Sigmoid colon (tissue), 7 donors: Measurements from ENCODE around the gene ZNF507. TPM values are rescaled to one million over a fixed set of nuclear protein-coding genes. Genes with fewer than 3 reads are reported as not detected.

ENCODE experiments used
- DNase-seq: peaks from one replicate; pipeline ENCODE4 v3.0.0-alpha.2; 2019
- H3K27ac ChIP-seq, 4 donors: fragments of 200-600 bp; sonication (generic); one replicate each; pipeline ENCODE4 v1.5.1; 2016 to 2019; ENCODE audit warnings: mild to moderate bottlenecking in 1 of 4
- H3K27me3 ChIP-seq, 3 donors: fragments of 200-600 bp; sonication (generic); one replicate each; pipeline ENCODE4 v1.5.1; 2019; ENCODE audit warnings: mild to moderate bottlenecking in 1 of 3
- H3K36me3 ChIP-seq, 4 donors: fragments of 200-600 bp; sonication (generic); one replicate each; pipeline ENCODE4 v1.5.1; 2016 to 2019
- H3K4me1 ChIP-seq, 4 donors: fragments of 200-600 bp; sonication (generic); one replicate each; pipeline ENCODE4 v1.5.1; 2017 to 2019
- H3K4me3 ChIP-seq, 4 donors: fragments of 200-600 bp; sonication (generic); one replicate each; pipeline ENCODE4 v1.5.1; 2017 to 2019; ENCODE audit warnings: mild to moderate bottlenecking in 2 of 4, moderate library complexity in 1 of 4
- H3K9me3 ChIP-seq, 4 donors: fragments of 200-600 bp in 3 of 4; sonication (generic) in 3 of 4; one replicate each; pipeline versions ENCODE4 v1.5.1 to v1.6.1; 2013 to 2019
- EP300 ChIP-seq, 4 donors: sonication (generic); formaldehyde crosslinking; IDR thresholded peaks; one replicate each; pipeline ENCODE4 v1.6.1; 2017; ENCODE audit warnings: antibody characterized with exemption in 4 of 4
- POLR2A ChIP-seq, 2 donors: fragments of 450-650 bp; IDR thresholded peaks; one replicate each; pipeline ENCODE4 v1.6.1; 2016; ENCODE audit warnings: antibody characterized with exemption in 2 of 2, mild to moderate bottlenecking in 2 of 2, moderate library complexity in 2 of 2
- POLR2AphosphoS5 ChIP-seq, 4 donors: sonication (generic); formaldehyde crosslinking; IDR thresholded peaks; one replicate each; pipeline ENCODE4 v1.6.1; 2017; ENCODE audit warnings: antibody characterized with exemption in 4 of 4
- WGBS, 2 donors: extraction: QIAGEN DNeasy Blood & Tissue Kit; methylation state at CpG; one replicate each; pipeline ENCODE4 v1.1.7; 2013; 5-methylcytosine and 5-hydroxymethylcytosine counted together
- intact Hi-C: fragments of 100-400 bp; cut with DNase I; formaldehyde crosslinking; loops from one replicate; pipeline ENCODE4 v1.15.1; 2023
- polyA plus RNA-seq, 3 donors: library from polyadenylated mRNA; stranded (reverse); fragments of 200-250 nt; gene quantifications; one replicate each; pipeline ENCODE4 v1.2.3, GENCODE V29; 2013
- total RNA-seq, 4 donors: library from RNA; depleted of rRNA; stranded (reverse); fragments of >200 nt; gene quantifications; one replicate each; pipeline ENCODE4 v1.1.0, GENCODE V29; 2016
- TF ChIP-seq, protein P1 (sequence below), 4 experiments: fragments of 450-650 bp in 3 of 4; fragments of 200-600 bp in 1 of 4; IDR thresholded peaks; one replicate each; pipeline ENCODE4 v1.5.1; 2016 to 2019; ENCODE audit warnings: antibody characterized with exemption in 4 of 4, mild to moderate bottlenecking in 3 of 4, moderate library complexity in 2 of 4
- donor health status: healthy with polysubstance abuse.
- donor health status: Bipolar disorder and iron deficiency.
- donor health status: healthy.

ZNF507 gene
- total and polyA plus RNA-seq, 7 donors, result 2.1 to 27.1 (median 19.3) TPM

DNA sequence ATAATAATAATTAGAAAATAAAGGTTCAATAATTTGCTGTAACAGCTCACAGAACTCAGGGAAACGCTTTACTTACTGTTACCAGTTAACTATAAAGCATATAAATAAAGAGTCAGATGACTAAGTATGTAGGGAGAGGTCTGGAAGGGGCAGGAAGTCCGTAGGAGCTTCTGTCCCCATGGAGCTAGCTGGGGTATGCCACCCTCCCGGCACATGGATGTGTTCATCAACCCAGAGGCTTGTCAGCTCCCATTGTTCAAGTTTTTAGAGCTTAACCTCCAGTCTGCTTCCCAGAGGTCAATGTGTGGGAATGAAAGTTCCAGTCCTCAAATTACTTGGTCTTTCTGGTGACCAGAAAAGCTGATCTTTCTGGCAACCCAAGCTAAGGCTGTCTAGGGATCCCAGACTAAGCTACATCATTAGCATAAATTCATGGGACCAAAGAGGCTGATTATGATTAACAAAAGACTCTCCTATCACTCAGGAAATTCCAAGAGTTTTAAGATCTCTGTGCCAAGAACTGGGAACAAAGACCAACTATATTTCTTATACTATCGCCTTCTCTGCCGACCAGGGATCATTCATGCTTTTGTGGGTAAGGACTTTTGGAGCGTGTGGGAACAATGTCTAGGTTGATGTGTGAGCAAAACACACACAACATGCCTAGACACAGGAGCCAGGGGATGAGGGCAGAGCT is 31.7 kb upstream of the ZNF507 start:
- Histone ChIP-seq H3K9me3 (no peaks in the 10 kb centered on the region), H3K27ac (no peak overlapping the region), H3K4me1 (no peaks in the 10 kb centered on the region), H3K27me3 (no peaks in the 10 kb centered on the region), H3K36me3 (no peaks in the 10 kb centered on the region), H3K4me3 (no peak overlapping the region)
- WGBS, 2 donors, result 62 to 71% methylated on average over 6 of the region's 6 CpGs
- DNase-seq, result no peak
- intact Hi-C loops, result no loop called here
- TF ChIP-seq, protein P1, sequence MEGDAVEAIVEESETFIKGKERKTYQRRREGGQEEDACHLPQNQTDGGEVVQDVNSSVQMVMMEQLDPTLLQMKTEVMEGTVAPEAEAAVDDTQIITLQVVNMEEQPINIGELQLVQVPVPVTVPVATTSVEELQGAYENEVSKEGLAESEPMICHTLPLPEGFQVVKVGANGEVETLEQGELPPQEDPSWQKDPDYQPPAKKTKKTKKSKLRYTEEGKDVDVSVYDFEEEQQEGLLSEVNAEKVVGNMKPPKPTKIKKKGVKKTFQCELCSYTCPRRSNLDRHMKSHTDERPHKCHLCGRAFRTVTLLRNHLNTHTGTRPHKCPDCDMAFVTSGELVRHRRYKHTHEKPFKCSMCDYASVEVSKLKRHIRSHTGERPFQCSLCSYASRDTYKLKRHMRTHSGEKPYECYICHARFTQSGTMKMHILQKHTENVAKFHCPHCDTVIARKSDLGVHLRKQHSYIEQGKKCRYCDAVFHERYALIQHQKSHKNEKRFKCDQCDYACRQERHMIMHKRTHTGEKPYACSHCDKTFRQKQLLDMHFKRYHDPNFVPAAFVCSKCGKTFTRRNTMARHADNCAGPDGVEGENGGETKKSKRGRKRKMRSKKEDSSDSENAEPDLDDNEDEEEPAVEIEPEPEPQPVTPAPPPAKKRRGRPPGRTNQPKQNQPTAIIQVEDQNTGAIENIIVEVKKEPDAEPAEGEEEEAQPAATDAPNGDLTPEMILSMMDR (IDR thresholded peaks at IDR 0.05), result no peak
- no peak for TF ChIP-seq POLR2AphosphoS5 (IDR thresholded peaks at IDR 0.05)
- no peak for TF ChIP-seq POLR2A (IDR thresholded peaks at IDR 0.05)

DNA sequence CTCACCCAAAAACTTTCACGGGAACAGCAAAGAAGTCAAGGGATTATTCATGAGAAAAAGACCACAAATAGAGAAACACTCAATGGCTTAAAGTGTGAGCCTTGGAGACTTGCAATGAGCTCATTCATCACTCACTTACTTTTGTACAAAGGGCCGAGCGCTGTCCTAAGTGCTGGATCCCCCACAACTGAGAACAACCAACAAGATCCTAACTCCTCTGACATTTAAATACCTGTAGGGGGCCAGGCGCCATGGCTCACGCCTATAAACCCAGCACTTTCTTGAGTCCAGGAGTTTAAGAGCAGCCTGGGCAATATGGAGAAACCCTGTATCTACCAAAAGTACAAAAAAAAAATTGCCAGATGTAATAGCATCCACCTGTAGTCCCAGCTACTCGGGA is 29.4 kb upstream of the ZNF507 start:
- TF ChIP-seq, protein P1 (IDR thresholded peaks at IDR 0.05), result no peak
- TF ChIP-seq POLR2A (IDR thresholded peaks at IDR 0.05) (no peak), POLR2AphosphoS5 (IDR thresholded peaks at IDR 0.05) (no peak), EP300 (IDR thresholded peaks at IDR 0.05) (no peak)
- Histone ChIP-seq H3K9me3 (no peaks in the 10 kb centered on the region), H3K4me1 (no peaks in the 10 kb centered on the region), H3K27ac (no peak overlapping the region), H3K27me3 (no peaks in the 10 kb centered on the region), H3K36me3 (no peaks in the 10 kb centered on the region), H3K4me3 (no peak overlapping the region)
- intact Hi-C loops, result no loop called here
- 81 to 86% methylated on average over 6 of the region's 6 CpGs for WGBS, 2 donors
- DNase-seq, result no peak

DNA sequence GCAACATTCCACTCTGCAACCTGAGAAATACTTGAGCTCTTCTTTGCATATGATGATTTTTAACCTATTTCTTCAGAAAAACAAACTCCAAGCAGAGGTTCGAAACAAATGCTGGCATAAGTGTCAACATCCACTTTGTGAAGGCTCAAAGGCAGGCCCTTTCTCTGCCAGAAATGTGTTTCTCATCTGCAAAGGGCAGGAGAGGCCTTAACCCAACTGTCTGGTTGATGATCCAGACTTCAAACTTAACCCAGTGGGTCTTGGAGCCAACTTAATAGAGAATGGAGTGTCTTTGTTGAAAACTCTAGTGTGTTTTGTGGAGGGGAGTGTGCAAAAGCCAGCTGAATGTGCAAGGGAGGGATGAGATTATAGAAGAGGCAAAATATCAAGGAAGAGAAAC is 28.3 kb upstream of the ZNF507 start:
- no peak overlapping the region for H3K27ac ChIP-seq
- 66 to 76% methylated on average over 1 of the region's 1 CpG for WGBS, 2 donors
- no peaks in the 10 kb centered on the region for H3K27me3 ChIP-seq
- H3K4me3 ChIP-seq, result no peak overlapping the region
- TF ChIP-seq, protein P1 (IDR thresholded peaks at IDR 0.05), result no peak
- no peak for TF ChIP-seq POLR2AphosphoS5 (IDR thresholded peaks at IDR 0.05)
- no peak for TF ChIP-seq EP300 (IDR thresholded peaks at IDR 0.05)
- no peak for TF ChIP-seq POLR2A (IDR thresholded peaks at IDR 0.05)
- no peak for DNase-seq
- no peaks in the 10 kb centered on the region for H3K9me3 ChIP-seq
- H3K4me1 ChIP-seq, result no peaks in the 10 kb centered on the region
- intact Hi-C loops, result no loop called here
- H3K36me3 ChIP-seq, result no peaks in the 10 kb centered on the region

DNA sequence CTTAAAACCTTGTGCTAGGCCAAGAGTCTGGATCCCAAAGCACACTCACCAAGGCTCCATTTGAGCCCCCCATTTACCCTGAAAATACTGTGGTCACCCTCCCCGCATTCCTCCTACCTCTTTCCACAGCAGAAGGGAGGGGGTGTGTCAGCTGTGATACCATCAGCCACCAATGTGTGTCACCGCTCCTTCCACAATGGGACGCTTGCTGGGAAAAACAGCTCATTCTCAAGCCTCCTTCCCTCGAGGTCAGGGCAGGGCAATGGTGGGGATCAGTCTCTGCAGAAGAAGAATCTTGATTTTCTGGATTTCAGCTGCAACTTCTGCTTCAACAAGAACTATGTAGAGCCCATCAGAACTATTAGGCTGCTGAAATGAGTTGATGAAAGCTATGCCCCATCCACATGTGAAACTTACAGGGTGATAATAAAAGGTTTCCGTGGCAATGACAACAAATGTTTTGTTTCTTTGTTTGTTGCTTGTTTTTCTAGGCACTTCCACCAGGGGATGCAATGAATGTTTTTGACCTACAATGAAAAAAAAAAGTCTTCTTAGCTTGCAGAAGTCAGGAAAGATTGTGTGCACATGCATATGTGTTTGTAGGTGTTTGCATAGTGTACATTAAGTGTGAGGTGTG is 26.4 kb upstream of the ZNF507 start:
- H3K27ac ChIP-seq, result no peak overlapping the region
- H3K4me1 ChIP-seq, result no peaks in the 10 kb centered on the region
- intact Hi-C loops, result no loop called here
- no peaks in the 10 kb centered on the region for H3K9me3 ChIP-seq
- H3K36me3 ChIP-seq, result no peaks in the 10 kb centered on the region
- TF ChIP-seq EP300 (IDR thresholded peaks at IDR 0.05) (no peak), POLR2A (IDR thresholded peaks at IDR 0.05) (no peak), POLR2AphosphoS5 (IDR thresholded peaks at IDR 0.05) (no peak)
- TF ChIP-seq, protein P1 (IDR thresholded peaks at IDR 0.05), result no peak
- no peaks in the 10 kb centered on the region for H3K27me3 ChIP-seq
- H3K4me3 ChIP-seq, result no peak overlapping the region
- DNase-seq, result no peak
- WGBS, 2 donors, result 11 to 39% methylated on average over 5 of the region's 5 CpGs
